ENCODE measurements around the gene NPR1. TPM values are rescaled to one million over a fixed set of nuclear protein-coding genes. Genes with fewer than 3 reads are reported as not detected.

The NPR1 gene
- total RNA-seq, 1 experiment from 2014 or later, result 16.5 TPM

DNA sequence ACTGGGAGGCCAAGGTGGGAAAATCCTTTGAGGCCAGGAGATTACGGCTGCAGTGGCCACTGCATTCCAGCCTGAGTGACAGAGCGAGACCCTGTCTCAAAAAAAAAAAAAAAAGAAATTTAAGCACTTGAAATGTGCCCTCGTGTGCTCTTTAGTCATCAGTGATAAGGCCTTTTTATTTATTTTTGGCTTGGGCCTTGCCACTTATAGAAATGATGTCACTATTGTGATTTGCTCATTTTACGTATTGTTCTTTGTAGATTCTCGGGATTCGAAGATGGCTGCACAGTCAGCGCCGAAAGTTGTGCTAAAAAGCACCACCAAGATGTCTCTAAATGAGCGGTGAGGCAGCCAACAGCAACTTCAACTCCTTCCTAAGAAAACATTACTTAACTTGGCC lies 42.2 kb upstream of the NPR1 start (continued):
- TF ChIP-seq, protein P1, sequence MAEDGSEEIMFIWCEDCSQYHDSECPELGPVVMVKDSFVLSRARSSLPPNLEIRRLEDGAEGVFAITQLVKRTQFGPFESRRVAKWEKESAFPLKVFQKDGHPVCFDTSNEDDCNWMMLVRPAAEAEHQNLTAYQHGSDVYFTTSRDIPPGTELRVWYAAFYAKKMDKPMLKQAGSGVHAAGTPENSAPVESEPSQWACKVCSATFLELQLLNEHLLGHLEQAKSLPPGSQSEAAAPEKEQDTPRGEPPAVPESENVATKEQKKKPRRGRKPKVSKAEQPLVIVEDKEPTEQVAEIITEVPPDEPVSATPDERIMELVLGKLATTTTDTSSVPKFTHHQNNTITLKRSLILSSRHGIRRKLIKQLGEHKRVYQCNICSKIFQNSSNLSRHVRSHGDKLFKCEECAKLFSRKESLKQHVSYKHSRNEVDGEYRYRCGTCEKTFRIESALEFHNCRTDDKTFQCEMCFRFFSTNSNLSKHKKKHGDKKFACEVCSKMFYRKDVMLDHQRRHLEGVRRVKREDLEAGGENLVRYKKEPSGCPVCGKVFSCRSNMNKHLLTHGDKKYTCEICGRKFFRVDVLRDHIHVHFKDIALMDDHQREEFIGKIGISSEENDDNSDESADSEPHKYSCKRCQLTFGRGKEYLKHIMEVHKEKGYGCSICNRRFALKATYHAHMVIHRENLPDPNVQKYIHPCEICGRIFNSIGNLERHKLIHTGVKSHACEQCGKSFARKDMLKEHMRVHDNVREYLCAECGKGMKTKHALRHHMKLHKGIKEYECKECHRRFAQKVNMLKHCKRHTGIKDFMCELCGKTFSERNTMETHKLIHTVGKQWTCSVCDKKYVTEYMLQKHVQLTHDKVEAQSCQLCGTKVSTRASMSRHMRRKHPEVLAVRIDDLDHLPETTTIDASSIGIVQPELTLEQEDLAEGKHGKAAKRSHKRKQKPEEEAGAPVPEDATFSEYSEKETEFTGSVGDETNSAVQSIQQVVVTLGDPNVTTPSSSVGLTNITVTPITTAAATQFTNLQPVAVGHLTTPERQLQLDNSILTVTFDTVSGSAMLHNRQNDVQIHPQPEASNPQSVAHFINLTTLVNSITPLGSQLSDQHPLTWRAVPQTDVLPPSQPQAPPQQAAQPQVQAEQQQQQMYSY (CRISPR knock-in tag; IDR thresholded peaks at IDR 0.05), result no peak
- TF ChIP-seq, protein P2, sequence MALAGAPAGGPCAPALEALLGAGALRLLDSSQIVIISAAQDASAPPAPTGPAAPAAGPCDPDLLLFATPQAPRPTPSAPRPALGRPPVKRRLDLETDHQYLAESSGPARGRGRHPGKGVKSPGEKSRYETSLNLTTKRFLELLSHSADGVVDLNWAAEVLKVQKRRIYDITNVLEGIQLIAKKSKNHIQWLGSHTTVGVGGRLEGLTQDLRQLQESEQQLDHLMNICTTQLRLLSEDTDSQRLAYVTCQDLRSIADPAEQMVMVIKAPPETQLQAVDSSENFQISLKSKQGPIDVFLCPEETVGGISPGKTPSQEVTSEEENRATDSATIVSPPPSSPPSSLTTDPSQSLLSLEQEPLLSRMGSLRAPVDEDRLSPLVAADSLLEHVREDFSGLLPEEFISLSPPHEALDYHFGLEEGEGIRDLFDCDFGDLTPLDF (CRISPR knock-in tag; IDR thresholded peaks at IDR 0.05), result no peak
- TF ChIP-seq, protein P3, sequence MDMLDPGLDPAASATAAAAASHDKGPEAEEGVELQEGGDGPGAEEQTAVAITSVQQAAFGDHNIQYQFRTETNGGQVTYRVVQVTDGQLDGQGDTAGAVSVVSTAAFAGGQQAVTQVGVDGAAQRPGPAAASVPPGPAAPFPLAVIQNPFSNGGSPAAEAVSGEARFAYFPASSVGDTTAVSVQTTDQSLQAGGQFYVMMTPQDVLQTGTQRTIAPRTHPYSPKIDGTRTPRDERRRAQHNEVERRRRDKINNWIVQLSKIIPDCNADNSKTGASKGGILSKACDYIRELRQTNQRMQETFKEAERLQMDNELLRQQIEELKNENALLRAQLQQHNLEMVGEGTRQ (CRISPR knock-in tag; IDR thresholded peaks at IDR 0.05), result no peak

DNA sequence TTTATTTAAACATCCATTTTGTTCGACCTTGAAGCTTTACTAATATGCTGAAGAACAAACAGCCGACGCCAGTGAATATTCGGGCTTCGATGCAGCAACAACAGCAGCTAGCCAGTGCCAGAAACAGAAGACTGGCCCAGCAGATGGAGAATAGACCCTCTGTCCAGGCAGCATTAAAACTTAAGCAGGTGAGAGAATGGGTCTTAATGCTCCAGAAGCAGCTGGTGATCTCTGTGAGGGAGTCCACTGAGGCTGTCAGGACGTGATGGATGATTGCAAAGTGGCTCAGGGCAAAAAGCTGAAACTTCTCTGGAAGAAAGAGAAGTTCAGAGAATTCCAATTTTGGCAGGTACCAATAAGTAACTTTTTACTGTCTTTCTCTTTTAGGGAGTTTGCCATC lies 40.2 kb upstream of the NPR1 start:
- Mint-ChIP-seq H3K4me1 (peaks cover 13% of the 10 kb centered on the region), H3K4me3 (no peak overlapping the region), H3K36me3 (peaks cover 71% of the 10 kb centered on the region), H3K27me3 (ENCODE audit: low read depth) (no peaks in the 10 kb centered on the region), H3K27ac (no peak overlapping the region), H3K9me3 (no peaks in the 10 kb centered on the region)
- ATAC-seq, result no peak
- TF ChIP-seq, protein P4, sequence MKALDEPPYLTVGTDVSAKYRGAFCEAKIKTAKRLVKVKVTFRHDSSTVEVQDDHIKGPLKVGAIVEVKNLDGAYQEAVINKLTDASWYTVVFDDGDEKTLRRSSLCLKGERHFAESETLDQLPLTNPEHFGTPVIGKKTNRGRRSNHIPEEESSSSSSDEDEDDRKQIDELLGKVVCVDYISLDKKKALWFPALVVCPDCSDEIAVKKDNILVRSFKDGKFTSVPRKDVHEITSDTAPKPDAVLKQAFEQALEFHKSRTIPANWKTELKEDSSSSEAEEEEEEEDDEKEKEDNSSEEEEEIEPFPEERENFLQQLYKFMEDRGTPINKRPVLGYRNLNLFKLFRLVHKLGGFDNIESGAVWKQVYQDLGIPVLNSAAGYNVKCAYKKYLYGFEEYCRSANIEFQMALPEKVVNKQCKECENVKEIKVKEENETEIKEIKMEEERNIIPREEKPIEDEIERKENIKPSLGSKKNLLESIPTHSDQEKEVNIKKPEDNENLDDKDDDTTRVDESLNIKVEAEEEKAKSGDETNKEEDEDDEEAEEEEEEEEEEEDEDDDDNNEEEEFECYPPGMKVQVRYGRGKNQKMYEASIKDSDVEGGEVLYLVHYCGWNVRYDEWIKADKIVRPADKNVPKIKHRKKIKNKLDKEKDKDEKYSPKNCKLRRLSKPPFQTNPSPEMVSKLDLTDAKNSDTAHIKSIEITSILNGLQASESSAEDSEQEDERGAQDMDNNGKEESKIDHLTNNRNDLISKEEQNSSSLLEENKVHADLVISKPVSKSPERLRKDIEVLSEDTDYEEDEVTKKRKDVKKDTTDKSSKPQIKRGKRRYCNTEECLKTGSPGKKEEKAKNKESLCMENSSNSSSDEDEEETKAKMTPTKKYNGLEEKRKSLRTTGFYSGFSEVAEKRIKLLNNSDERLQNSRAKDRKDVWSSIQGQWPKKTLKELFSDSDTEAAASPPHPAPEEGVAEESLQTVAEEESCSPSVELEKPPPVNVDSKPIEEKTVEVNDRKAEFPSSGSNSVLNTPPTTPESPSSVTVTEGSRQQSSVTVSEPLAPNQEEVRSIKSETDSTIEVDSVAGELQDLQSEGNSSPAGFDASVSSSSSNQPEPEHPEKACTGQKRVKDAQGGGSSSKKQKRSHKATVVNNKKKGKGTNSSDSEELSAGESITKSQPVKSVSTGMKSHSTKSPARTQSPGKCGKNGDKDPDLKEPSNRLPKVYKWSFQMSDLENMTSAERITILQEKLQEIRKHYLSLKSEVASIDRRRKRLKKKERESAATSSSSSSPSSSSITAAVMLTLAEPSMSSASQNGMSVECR (CRISPR knock-in tag; IDR thresholded peaks at IDR 0.05; ENCODE audit: borderline replicate concordance), result no peak
- no peak for TF ChIP-seq CBFB (CRISPR knock-in tag; IDR thresholded peaks at IDR 0.05; ENCODE audit: low read depth)
- TF ChIP-seq NFE2L1 (CRISPR knock-in tag; IDR thresholded peaks at IDR 0.05), result no peak
- TF ChIP-seq, protein P5, sequence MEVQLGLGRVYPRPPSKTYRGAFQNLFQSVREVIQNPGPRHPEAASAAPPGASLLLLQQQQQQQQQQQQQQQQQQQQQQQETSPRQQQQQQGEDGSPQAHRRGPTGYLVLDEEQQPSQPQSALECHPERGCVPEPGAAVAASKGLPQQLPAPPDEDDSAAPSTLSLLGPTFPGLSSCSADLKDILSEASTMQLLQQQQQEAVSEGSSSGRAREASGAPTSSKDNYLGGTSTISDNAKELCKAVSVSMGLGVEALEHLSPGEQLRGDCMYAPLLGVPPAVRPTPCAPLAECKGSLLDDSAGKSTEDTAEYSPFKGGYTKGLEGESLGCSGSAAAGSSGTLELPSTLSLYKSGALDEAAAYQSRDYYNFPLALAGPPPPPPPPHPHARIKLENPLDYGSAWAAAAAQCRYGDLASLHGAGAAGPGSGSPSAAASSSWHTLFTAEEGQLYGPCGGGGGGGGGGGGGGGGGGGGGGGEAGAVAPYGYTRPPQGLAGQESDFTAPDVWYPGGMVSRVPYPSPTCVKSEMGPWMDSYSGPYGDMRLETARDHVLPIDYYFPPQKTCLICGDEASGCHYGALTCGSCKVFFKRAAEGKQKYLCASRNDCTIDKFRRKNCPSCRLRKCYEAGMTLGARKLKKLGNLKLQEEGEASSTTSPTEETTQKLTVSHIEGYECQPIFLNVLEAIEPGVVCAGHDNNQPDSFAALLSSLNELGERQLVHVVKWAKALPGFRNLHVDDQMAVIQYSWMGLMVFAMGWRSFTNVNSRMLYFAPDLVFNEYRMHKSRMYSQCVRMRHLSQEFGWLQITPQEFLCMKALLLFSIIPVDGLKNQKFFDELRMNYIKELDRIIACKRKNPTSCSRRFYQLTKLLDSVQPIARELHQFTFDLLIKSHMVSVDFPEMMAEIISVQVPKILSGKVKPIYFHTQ (CRISPR knock-in tag; IDR thresholded peaks at IDR 0.05), result no peak
- TF ChIP-seq, protein P6, sequence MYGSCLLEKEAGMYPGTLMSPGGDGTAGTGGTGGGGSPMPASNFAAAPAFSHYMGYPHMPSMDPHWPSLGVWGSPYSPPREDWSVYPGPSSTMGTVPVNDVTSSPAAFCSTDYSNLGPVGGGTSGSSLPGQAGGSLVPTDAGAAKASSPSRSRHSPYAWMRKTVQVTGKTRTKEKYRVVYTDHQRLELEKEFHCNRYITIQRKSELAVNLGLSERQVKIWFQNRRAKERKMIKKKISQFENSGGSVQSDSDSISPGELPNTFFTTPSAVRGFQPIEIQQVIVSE (CRISPR knock-in tag; IDR thresholded peaks at IDR 0.05; ENCODE audit: borderline replicate concordance), result no peak
- no peak for TF ChIP-seq RORB (CRISPR knock-in tag; IDR thresholded peaks at IDR 0.05)
- TF ChIP-seq, protein P7, sequence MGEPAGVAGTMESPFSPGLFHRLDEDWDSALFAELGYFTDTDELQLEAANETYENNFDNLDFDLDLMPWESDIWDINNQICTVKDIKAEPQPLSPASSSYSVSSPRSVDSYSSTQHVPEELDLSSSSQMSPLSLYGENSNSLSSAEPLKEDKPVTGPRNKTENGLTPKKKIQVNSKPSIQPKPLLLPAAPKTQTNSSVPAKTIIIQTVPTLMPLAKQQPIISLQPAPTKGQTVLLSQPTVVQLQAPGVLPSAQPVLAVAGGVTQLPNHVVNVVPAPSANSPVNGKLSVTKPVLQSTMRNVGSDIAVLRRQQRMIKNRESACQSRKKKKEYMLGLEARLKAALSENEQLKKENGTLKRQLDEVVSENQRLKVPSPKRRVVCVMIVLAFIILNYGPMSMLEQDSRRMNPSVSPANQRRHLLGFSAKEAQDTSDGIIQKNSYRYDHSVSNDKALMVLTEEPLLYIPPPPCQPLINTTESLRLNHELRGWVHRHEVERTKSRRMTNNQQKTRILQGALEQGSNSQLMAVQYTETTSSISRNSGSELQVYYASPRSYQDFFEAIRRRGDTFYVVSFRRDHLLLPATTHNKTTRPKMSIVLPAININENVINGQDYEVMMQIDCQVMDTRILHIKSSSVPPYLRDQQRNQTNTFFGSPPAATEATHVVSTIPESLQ (CRISPR knock-in tag; IDR thresholded peaks at IDR 0.05), result no peak
- POLR2A ChIA-PET, result no interaction called here
- no peak for DNase-seq (ENCODE audit: low spot score)
- CTCF ChIA-PET, result interaction anchor here (1.1 to 1.4 kb wide), 2 partner anchors 10 to 11 kb away, joined by 3 read pairs; partner anchors contain the start of genes S100A1 and S100A13
